CD4-positive, alpha-beta T cell treated with Interleukin-12 subunit alpha and Interleukin-12 subunit beta, for 1 hour (primary cell): ENCODE results near the gene PERCC1.
A peak's percentile ranks its signal among the peaks of the same experiment; 100 is the strongest.
"Not testable (repeated sequence)": the region's sequence is repeated elsewhere in the genome, so short reads cannot be mapped to it uniquely, and the experiment has no call there.

Source experiments
- DNase-seq: peaks from one replicate; pipeline ENCODE4 v3.0.0-alpha.2; 2020

Gene PERCC1

DNA sequence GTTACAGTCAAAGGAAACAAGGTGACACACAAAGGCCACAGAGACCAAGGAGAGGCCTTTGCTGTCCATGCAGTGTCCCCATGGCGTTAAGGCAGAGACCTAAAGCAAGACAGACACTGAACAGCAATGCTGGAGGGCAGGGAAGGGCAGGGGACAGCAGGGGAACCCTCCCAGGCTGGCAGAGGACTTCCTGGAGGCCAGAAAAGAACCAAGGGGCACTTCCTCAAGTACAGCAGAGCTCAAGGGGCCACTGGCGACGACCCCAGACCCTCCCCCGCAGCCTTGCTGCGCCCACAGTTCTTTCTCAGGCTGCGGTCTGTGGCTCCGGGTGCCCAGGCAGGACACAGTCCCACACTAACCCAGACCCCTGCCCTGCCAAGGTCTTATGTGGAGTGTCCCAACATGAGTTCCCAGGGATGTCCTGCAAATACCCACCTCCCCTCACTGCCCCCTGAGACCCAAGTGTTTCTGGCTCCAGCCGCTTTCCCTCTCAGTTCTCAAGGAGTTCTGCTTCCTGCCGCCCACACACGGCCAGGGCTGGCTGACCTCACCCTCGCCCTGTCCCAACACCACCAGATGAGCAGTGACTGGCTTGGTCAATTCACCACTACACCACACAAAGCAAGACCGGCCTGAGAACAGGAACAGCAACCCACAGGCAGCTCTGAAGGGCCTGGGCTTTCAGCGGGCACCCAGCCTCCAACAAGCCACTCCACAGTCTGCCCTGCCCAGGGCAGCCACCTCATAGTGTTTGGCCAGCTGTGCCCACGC, 39.8 kb downstream of the PERCC1 start:
- no peak for DNase-seq

DNA sequence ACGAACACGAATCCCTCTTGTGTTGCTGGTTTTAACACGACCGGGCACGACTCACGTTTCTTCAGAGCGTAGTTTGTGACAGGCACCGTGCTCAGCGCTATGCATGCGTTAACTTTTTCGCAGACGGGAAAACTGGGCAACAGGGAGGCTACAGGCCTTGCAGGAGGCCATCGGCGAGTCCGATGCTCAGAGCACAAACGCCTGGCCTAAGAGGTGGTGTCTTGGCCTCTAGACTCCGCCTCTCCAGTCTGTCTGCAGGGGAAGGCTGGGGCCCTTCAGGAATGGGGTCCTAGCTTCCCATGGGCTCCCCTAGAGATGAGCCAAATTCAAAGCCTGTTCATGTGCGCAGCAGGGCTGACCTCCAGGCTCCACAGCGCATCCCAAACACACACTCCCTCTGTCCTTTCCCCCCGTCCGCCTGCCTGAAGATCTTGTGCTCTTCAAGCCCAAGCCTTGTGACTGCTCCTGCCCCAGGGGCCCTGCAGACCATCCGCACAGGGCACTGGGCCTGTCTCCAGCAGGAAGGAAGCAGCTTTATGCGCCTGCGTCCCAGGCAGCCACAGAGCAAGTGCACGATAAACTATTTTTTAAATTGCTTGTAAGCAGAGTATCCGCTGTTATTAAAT, 40.8 kb downstream of the PERCC1 start:
- DNase-seq: no peak

DNA sequence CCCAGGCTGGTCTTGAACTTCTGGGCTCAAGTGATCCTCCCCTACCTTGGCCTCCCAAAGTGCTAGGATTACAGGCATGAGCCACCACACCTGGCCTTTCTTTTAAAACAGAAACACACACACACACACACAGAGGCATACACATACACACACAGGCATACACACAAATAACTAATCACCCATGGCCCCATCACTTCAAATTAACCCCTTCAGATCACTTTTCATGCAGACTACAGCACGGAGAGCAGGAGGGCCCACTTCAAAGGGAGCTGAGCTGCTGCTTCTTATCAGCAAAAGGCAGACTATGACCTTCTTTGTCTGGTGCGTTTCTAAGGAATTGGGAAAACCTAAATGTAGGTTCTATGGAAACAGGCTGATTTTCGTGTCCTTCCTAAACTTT, 42.1 kb downstream of the PERCC1 start:
- no peak for DNase-seq

- DNase-seq: no peak
Measured at GRCh38 chr16:1474082-1474795, 43.4 kb downstream of the PERCC1 start.

- peak; percentile 87 for DNase-seq
Measured at GRCh38 chr16:1474796-1475551, 44.1 kb downstream of the PERCC1 start, which contains the start of gene CLCN7. Gene CLCN7 (minus strand): TSS chr16:1475028. CDS start chr16:1474974, 54 bp downstream.

DNA sequence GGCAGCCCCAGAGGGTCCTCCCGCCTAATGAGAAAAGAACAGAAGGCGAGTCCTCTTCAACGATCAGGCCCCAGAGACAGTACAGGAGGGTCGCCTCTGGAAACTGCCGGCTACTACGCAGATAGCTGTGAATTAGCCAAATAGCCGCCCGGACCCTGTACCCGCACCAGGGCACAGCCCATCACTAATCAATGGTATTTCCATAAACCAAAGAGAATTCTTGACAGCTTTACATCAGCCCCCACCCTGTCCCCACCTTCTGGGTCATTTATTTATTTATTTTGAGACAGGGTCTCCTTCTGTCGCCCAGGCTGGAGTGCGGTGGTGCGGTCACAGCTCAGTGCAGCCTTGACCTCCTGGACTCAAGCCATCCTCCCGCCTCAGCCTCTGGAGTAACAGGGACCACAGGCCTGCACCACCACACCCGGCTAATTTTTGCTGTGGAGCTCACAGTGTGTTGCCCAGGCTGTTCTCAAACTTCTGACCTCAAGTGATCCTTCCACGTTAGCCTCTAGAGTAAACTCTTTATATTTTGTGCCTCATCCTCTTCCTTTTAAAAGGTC, 44.8 kb downstream of the PERCC1 start:
- DNase-seq: no peak

DNA sequence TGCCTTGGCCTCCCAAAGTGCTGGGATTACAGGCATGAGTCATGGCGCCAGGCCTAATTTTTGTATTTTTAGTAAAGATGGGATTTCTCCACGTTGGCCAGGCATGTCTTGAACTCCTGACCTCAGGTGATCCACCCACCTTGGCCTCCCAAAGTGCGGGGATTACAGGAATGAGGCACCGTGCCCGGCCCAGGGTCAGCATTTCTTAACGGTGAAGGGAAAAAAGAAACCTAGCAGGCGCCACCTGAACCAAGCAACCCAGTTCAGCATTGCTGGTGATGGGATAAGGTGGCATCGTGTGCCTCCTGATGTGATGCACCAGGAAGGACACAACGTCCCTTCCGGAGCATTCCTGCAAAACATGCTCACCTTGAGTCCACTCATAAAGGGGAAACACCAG, 46.2 kb downstream of the PERCC1 start:
- DNase-seq: no peak

GRCh38 chr16:1478937-1479336, 48.1 kb downstream of the PERCC1 start:
- not testable (repeated sequence) for DNase-seq

DNA sequence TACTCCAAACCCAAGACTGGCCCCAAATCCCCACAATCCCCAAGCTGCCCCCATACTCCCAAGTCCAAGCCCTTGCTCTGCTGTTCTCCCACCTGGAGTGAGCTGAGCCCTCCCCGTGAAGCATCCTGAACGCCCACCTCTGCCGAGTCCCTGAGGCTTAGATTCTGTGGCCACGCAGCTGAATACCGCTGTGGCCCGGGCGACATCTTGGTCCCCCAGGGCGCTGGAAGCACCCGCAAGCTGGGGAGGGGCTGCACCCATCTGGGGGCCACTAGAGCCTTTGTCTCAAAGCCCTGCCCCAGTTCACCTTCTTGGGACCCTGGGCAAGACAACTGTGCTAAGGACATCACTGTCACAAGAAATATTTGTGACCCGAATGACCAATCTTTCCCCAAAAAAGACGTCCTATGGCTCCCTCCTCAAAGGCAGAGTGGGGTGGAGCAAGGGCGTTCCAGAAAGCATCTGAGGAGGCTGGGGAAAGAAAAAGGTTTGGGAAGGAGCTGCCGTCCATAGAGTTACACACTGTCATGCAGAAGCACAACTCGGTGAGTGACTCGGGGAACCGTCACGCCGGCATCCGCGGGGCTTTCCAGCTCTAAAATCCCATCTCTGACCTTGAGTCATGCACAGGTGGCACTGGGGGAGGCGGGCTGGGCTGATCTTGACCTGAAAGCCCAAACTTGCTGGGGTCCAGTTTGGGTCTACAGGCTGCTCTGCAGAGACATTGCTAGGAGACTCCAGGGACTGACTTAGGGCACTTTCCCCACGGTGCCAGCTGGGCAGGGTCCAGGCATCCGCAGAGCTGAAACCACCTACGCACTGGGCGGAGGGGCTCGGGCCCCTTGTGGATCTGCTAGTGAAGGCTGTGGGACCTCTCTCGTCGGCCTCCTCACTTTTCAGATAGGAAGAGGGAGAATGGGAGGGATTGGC, 51.3 kb downstream of the PERCC1 start:
- DNase-seq: no peak
